ENCODE measurements around the gene PITPNM2.

DNA sequence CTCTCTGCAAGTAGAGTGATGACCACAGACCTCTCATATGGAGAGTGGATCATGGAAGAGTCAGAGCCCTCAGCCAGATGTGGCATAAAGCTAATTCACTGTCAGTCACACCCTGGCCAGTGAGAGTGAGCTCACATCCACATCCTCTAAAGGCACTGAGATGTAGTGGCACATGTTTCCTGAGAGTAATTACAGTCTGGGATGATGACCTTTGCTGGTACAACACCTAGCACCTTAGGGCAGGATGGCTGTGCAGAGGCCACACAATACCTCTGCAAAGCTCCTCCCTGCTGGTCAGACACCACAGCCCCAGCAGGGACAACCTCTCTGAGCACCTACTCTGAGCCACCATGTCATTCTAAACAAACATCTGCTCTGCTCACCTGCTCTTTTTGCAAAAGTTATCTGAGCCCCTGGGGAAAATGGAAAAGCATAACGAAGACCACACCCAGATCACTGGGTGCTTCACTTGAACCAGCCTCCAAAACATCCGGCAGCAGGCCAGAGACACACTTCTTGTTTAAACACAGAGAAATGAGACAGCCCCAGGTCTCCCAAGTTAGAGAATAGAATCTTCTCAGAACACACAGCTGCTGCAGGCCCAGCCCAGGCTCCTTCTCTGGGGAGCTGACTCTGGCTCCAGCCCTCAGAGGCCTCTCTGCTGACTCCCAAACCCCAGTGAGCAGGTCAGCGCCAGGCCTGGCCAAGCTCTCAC lies 30.3 kb downstream of the PITPNM2 start:
- TF ChIP-seq, protein P1, sequence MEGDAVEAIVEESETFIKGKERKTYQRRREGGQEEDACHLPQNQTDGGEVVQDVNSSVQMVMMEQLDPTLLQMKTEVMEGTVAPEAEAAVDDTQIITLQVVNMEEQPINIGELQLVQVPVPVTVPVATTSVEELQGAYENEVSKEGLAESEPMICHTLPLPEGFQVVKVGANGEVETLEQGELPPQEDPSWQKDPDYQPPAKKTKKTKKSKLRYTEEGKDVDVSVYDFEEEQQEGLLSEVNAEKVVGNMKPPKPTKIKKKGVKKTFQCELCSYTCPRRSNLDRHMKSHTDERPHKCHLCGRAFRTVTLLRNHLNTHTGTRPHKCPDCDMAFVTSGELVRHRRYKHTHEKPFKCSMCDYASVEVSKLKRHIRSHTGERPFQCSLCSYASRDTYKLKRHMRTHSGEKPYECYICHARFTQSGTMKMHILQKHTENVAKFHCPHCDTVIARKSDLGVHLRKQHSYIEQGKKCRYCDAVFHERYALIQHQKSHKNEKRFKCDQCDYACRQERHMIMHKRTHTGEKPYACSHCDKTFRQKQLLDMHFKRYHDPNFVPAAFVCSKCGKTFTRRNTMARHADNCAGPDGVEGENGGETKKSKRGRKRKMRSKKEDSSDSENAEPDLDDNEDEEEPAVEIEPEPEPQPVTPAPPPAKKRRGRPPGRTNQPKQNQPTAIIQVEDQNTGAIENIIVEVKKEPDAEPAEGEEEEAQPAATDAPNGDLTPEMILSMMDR (IDR thresholded peaks at IDR 0.05; ENCODE audit: poor library complexity), result no peak
- TF ChIP-seq EZH2 (IDR thresholded peaks at IDR 0.05; ENCODE audit: borderline replicate concordance) (no peak), EZH2phosphoT487 (IDR thresholded peaks at IDR 0.05; ENCODE audit: low read depth, severe bottlenecking, unreplicated experiment) (no peak)

Data from hepatocyte (in vitro differentiated cells).